ENCODE measurements around the gene GRIK5.

The GRIK5 gene

DNA sequence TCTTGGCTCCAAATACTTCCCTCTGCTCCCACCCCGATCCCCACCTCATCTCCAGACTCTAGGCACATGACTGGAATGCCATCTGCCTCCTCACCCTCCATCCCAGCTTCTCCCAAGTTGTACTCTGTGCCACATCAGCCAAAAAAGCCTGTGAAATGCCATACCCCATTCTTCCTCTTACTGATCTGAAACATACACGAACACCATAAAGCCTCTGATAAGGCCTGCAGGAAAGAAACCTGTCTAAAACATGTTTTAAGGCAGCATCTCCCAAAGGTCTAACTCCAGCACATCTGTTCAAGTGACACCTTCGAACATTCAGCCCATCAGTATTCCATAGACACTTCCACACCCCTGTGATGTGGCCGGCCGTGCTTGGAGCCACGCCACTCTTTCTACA lies 5.6 kb downstream of the GRIK5 start:
- TF ChIP-seq, protein P1, sequence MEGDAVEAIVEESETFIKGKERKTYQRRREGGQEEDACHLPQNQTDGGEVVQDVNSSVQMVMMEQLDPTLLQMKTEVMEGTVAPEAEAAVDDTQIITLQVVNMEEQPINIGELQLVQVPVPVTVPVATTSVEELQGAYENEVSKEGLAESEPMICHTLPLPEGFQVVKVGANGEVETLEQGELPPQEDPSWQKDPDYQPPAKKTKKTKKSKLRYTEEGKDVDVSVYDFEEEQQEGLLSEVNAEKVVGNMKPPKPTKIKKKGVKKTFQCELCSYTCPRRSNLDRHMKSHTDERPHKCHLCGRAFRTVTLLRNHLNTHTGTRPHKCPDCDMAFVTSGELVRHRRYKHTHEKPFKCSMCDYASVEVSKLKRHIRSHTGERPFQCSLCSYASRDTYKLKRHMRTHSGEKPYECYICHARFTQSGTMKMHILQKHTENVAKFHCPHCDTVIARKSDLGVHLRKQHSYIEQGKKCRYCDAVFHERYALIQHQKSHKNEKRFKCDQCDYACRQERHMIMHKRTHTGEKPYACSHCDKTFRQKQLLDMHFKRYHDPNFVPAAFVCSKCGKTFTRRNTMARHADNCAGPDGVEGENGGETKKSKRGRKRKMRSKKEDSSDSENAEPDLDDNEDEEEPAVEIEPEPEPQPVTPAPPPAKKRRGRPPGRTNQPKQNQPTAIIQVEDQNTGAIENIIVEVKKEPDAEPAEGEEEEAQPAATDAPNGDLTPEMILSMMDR (IDR thresholded peaks at IDR 0.05; ENCODE audit: control insufficient read depth, extremely low read depth, insufficient read depth), result no peak
- no peak for DNase-seq (ENCODE audit: low read depth)
- no peak overlapping the region for H3K4me3 ChIP-seq (ENCODE audit: low read depth, low read length)

- TF ChIP-seq, protein P1 (IDR thresholded peaks at IDR 0.05; ENCODE audit: control insufficient read depth, extremely low read depth, insufficient read depth), result no peak
- DNase-seq (ENCODE audit: low read depth), result no peak
- no peak overlapping the region for H3K4me3 ChIP-seq (ENCODE audit: low read depth, low read length)
Measured at GRCh38 chr19:42062381-42062780, 7.6 kb downstream of the GRIK5 start.

DNA sequence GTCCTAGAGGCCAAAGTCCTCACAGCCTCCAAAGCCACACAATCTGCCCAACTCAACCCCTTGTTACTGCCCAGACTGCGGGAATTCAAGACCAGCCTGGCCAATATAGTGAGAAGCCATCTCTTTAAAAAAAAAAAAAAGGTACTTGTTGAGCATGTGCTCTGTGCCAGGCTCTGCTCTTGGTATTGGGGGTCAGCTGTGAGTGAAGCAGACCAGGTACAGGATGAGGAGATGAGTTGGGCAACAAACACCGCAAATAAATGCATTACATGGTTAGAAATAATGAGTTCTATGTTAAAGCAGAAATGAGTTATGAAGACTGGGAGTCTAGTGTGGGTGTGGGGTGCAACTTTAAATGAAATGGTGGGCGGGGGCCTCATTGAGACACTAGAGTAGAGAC lies 9.9 kb downstream of the GRIK5 start:
- DNase-seq (ENCODE audit: low read depth), result no peak
- TF ChIP-seq, protein P1 (IDR thresholded peaks at IDR 0.05; ENCODE audit: control insufficient read depth, extremely low read depth, insufficient read depth), result no peak
- no peak overlapping the region for H3K4me3 ChIP-seq (ENCODE audit: low read depth, low read length)

- TF ChIP-seq, protein P1 (IDR thresholded peaks at IDR 0.05; ENCODE audit: control insufficient read depth, extremely low read depth, insufficient read depth), result no peak
- no peak overlapping the region for H3K4me3 ChIP-seq (ENCODE audit: low read depth, low read length)
- DNase-seq (ENCODE audit: low read depth), result no peak
Measured at GRCh38 chr19:42059196-42059595, 10.8 kb downstream of the GRIK5 start.

DNA sequence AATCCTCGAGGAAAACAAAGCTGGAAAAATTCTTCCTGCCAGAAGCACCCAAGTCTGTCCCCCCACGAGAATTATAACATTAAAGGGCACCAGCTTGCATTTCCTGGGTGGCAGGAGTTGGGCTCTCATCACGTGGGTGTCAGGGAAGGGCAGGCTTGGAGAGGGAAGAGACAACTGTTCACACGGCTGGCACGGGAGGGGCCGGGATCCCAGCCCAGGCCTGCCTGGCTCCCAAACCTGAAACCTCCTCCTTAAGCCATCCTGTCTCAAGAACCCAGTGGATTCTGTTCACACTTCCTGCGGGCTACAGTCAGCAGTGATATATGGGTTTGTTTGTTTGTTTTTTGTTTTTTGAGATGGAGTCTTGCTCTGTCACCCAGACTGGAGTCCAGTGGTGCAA lies 12.2 kb downstream of the GRIK5 start:
- no peak for DNase-seq (ENCODE audit: low read depth)
- TF ChIP-seq, protein P1 (IDR thresholded peaks at IDR 0.05; ENCODE audit: control insufficient read depth, extremely low read depth, insufficient read depth), result no peak
- no peak overlapping the region for H3K4me3 ChIP-seq (ENCODE audit: low read depth, low read length)

DNA sequence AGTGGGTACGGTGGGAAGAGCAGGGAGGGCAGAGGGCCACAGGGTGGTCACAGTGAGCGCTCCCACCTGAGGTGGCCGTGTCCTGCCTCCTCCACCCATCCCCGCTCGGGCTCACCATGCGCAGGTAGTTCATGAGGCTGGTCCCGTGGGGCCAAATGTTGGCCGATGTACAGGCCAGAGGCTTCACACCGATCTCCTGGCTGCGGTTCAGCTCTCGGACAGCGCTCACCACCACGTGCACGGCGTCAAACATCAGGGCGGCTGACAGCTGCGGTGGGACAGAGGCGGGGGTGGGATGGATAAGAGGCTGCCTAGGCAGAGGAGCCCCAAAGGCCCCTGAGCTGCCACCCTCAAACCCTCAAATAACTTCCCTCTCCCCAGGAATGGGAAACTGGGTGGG lies 15.8 kb downstream of the GRIK5 start:
- DNase-seq (ENCODE audit: low read depth), result no peak
- no peak overlapping the region for H3K4me3 ChIP-seq (ENCODE audit: low read depth, low read length)
- TF ChIP-seq, protein P1 (IDR thresholded peaks at IDR 0.05; ENCODE audit: control insufficient read depth, extremely low read depth, insufficient read depth), result no peak
